ENCODE results near the gene RAB3D.

- TF ChIP-seq POLR2A (IDR thresholded peaks at IDR 0.05): no peak
- TF ChIP-seq CTCF (IDR thresholded peaks at IDR 0.05): no peak
Observed at GRCh38 chr19:11338569-11339253, 746 bp downstream of the RAB3D start.

Measured in adrenal gland (tissue), 5 donors.